ENCODE measurements around the gene XYLT2. TPM values are rescaled to one million over a fixed set of nuclear protein-coding genes. Genes with fewer than 3 reads are reported as not detected.

Gene XYLT2
- total RNA-seq, 1 donor from 2014 or later, result 41.0 TPM

DNA sequence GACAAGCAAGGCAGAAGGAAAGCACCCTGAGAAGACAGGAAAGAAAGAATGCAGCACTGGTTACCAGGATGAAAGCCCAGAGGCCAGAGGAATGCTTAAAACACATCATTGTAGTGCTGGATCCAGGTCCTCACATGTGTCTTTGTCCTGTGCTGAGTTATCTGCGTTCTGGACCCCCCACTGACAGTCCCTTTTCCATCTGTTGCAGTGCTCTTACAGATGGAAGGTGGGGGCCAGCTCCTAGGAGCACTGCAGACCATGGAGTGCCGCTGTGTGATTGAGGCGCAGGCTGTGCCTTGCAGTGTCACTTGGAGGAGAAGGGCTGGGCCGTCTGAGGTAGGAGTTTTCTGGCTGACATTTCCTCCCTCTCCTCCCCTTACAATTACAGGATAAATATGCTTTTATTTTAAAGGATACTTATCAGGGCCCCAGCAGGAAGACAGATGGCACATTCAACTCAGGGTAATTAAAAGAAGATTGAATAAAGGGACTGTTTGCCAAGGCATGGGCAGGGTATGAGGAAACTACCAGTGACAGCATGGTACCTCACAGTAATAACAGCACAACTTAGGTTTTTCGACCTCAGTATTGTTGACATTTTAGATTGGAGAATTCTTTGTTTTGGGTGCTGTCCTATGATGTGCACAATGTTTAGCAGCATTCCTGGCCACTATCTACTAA lies 30.1 kb downstream of the XYLT2 start:
- H3K9me3 Mint-ChIP-seq (ENCODE audit: unreplicated experiment), result no peaks in the 10 kb centered on the region
- Histone ChIP-seq H3K27me3 (ENCODE audit: insufficient read depth, low read length) (no peaks in the 10 kb centered on the region), H3K9ac (ENCODE audit: low read length) (no peak overlapping the region), H3K4me2 (ENCODE audit: low read length) (no peak overlapping the region), H3K36me3 (ENCODE audit: insufficient read depth, low read length) (peaks cover 19% of the 10 kb centered on the region), H4K20me1 (ENCODE audit: insufficient read depth, low read length) (peaks cover 27% of the 10 kb centered on the region), H2AFZ (ENCODE audit: low read depth, low read length) (no peak overlapping the region), H3K4me3 (ENCODE audit: insufficient read depth, low read depth, low read length) (no peak overlapping the region), H3K4me1 (ENCODE audit: insufficient read depth, low read length) (peaks cover 18% of the 10 kb centered on the region), H3K79me2 (ENCODE audit: insufficient read depth, low read length) (peaks cover 19% of the 10 kb centered on the region), H3K9me3 (ENCODE audit: insufficient read depth, low read depth, low read length) (no peaks in the 10 kb centered on the region), H3K27ac (ENCODE audit: low read depth, low read length) (no peak overlapping the region)
- TF ChIP-seq, protein P1, sequence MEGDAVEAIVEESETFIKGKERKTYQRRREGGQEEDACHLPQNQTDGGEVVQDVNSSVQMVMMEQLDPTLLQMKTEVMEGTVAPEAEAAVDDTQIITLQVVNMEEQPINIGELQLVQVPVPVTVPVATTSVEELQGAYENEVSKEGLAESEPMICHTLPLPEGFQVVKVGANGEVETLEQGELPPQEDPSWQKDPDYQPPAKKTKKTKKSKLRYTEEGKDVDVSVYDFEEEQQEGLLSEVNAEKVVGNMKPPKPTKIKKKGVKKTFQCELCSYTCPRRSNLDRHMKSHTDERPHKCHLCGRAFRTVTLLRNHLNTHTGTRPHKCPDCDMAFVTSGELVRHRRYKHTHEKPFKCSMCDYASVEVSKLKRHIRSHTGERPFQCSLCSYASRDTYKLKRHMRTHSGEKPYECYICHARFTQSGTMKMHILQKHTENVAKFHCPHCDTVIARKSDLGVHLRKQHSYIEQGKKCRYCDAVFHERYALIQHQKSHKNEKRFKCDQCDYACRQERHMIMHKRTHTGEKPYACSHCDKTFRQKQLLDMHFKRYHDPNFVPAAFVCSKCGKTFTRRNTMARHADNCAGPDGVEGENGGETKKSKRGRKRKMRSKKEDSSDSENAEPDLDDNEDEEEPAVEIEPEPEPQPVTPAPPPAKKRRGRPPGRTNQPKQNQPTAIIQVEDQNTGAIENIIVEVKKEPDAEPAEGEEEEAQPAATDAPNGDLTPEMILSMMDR (IDR thresholded peaks at IDR 0.05; ENCODE audit: insufficient read depth, low read depth, low read length), result no peak
- TF ChIP-seq EZH2 (IDR thresholded peaks at IDR 0.05; ENCODE audit: insufficient read depth, low read length), result no peak
- H3K4me1 Mint-ChIP-seq (ENCODE audit: low read depth, unreplicated experiment), result peaks cover 13% of the 10 kb centered on the region
- no peak for FAIRE-seq
- no peak overlapping the region for H3K4me3 Mint-ChIP-seq (ENCODE audit: unreplicated experiment)
- H3K36me3 Mint-ChIP-seq (ENCODE audit: low read depth, unreplicated experiment), result peaks cover 8% of the 10 kb centered on the region
- DNase-seq (ENCODE audit: low read depth), result no peak
- no peaks in the 10 kb centered on the region for H3K27me3 Mint-ChIP-seq (ENCODE audit: low read depth, unreplicated experiment)
- no peak overlapping the region for H3K27ac Mint-ChIP-seq (ENCODE audit: unreplicated experiment)

DNA sequence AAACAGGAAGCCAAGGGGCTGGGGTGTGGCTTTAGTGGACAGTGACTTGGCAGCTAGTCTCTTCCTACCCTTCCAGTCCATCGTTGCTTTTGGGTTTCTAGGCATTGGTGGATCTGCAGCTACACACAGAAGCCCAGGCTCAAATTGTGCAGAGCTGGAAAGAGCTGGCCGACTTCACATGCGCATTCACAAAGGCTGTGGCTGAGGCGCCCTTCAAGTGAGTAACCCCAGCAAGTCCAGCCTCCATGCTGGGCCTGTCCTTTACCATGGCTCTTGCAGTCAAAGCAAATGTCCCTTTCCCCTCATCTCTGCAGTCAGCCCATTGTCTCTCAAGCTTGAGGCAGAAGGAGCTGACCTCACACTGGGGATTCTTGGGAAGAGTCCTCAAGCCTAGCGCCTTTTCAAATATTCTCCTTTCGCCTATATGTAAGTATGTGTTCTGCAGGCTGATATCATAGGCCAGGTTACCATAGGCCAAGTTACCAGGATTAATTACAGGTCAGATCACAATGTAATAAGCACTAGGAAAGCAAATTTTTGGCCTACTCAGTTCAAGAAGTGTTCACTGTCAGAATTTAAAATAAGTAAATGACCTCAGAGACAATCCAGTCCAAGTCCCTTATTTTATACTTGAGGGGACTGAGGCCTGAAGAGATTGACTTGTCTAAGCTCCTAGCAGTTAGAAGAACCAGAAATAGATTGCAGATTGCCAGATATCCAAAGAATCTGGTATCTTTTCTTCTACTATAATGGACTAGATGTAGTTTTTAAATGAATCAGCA lies 33.6 kb downstream of the XYLT2 start:
- H3K79me2 ChIP-seq (ENCODE audit: insufficient read depth, low read length), result no peaks in the 10 kb centered on the region
- Mint-ChIP-seq H3K27me3 (ENCODE audit: low read depth, unreplicated experiment) (no peaks in the 10 kb centered on the region), H3K9me3 (ENCODE audit: unreplicated experiment) (no peaks in the 10 kb centered on the region), H3K36me3 (ENCODE audit: low read depth, unreplicated experiment) (peaks cover 8% of the 10 kb centered on the region), H3K27ac (ENCODE audit: unreplicated experiment) (no peak overlapping the region), H3K4me3 (ENCODE audit: unreplicated experiment) (no peak overlapping the region), H3K4me1 (ENCODE audit: low read depth, unreplicated experiment) (peaks cover 4% of the 10 kb centered on the region)
- H3K9me3 ChIP-seq (ENCODE audit: insufficient read depth, low read depth, low read length), result no peaks in the 10 kb centered on the region
- peaks cover 44% of the 10 kb centered on the region for H3K36me3 ChIP-seq (ENCODE audit: insufficient read depth, low read length)
- no peak overlapping the region for H3K4me3 ChIP-seq (ENCODE audit: insufficient read depth, low read depth, low read length)
- DNase-seq (ENCODE audit: low read depth) (no peak), FAIRE-seq (no peak)
- no peak overlapping the region for H3K9ac ChIP-seq (ENCODE audit: low read length)
- H2AFZ ChIP-seq (ENCODE audit: low read depth, low read length), result no peak overlapping the region
- peaks cover 5% of the 10 kb centered on the region for H3K4me1 ChIP-seq (ENCODE audit: insufficient read depth, low read length)
- H3K27ac ChIP-seq (ENCODE audit: low read depth, low read length), result no peak overlapping the region
- H3K4me2 ChIP-seq (ENCODE audit: low read length), result no peak overlapping the region
- H3K27me3 ChIP-seq (ENCODE audit: insufficient read depth, low read length), result no peaks in the 10 kb centered on the region
- H4K20me1 ChIP-seq (ENCODE audit: insufficient read depth, low read length), result peaks cover 51% of the 10 kb centered on the region
- no peak for TF ChIP-seq EZH2 (IDR thresholded peaks at IDR 0.05; ENCODE audit: insufficient read depth, low read length)
- TF ChIP-seq, protein P1 (IDR thresholded peaks at IDR 0.05; ENCODE audit: insufficient read depth, low read depth, low read length), result no peak

Measured in astrocyte (in vitro differentiated cells and primary cell).